Erythroblast (primary cell): ENCODE measurements around the gene TMOD1.

Experiments
- GATA1 ChIP-seq: IDR thresholded peaks from 2 replicates; pipeline ENCODE4 v1.6.1; 2011; ENCODE audit warnings: low read depth, mild to moderate bottlenecking, control low read depth, low read length, moderate library complexity
- POLR2A ChIP-seq: IDR thresholded peaks from 2 replicates; pipeline ENCODE4 v1.6.1; 2011; ENCODE audit warnings: mild to moderate bottlenecking, low read length

DNA sequence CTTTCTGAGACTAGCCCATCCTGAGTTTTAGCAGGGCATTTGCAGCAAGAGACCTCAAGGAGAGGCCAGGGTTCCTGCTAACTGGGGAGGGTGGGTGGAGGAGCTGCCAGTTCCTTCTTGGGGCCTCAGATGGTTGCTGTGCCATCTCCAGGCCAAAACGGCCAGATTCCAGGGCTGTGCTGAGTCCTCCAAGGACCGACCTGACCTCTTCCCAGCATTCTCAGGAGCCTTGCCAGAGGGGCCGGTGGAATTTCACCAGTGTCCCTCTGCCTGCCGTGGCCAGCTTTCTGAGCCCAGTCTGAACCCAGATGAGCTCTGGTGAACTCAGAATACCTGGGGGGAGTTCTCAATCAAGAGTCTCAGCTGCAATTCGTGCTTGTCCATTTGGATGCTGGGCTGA, 77.4 kb downstream of the TMOD1 start:
- TF ChIP-seq POLR2A = no peak
- TF ChIP-seq GATA1 = no peak
